PFSK-1 (cell line): ENCODE data around the gene PROZ. TPM values are rescaled to one million over a fixed set of nuclear protein-coding genes. Genes with fewer than 3 reads are reported as not detected.

ENCODE experiments used
- FOXP2 ChIP-seq: optimal IDR thresholded peaks from 2 replicates; pipeline ENCODE3; 2011; ENCODE audit warnings: borderline replicate concordance, control low read depth, inconsistent platforms; ENCODE audit not compliant: insufficient read depth; ENCODE audit errors: extremely low read length, extremely low read depth
- POLR2AphosphoS5 ChIP-seq: IDR thresholded peaks from 2 replicates; pipeline ENCODE4 v1.6.1; 2012; ENCODE audit warnings: low read depth, mild to moderate bottlenecking, control low read depth, low read length, moderate library complexity
- SIN3A ChIP-seq: IDR thresholded peaks from 2 replicates; pipeline ENCODE4 v1.6.1; 2012; ENCODE audit warnings: mild to moderate bottlenecking, low read length, moderate library complexity, borderline replicate concordance; ENCODE audit not compliant: insufficient read depth
- TAF1 ChIP-seq: IDR thresholded peaks from 2 replicates; pipeline ENCODE4 v1.6.1; 2012; ENCODE audit warnings: low read length, control low read depth, borderline replicate concordance; ENCODE audit not compliant: insufficient read depth
- polyA plus RNA-seq: library from polyadenylated mRNA; unstranded; fragments of >200 nt; gene quantifications from one replicate; pipeline ENCODE4 v1.2.1, GENCODE V29; 2012; ENCODE audit warnings: low read depth, missing spikeins; ENCODE audit not compliant: insufficient read length
- TF ChIP-seq, protein P1 (sequence below), 2 experiments: IDR thresholded peaks; 2 replicates each; pipeline versions ENCODE4 v1.6.1 to v1.8.0; 2011 to 2012; ENCODE audit warnings: low read depth in 2 of 2, low read length in 2 of 2, control low read depth in 1 of 2, inconsistent platforms in 1 of 2, mild to moderate bottlenecking in 1 of 2, moderate library complexity in 1 of 2; ENCODE audit not compliant: insufficient read depth in 1 of 2

PROZ gene, protein sequence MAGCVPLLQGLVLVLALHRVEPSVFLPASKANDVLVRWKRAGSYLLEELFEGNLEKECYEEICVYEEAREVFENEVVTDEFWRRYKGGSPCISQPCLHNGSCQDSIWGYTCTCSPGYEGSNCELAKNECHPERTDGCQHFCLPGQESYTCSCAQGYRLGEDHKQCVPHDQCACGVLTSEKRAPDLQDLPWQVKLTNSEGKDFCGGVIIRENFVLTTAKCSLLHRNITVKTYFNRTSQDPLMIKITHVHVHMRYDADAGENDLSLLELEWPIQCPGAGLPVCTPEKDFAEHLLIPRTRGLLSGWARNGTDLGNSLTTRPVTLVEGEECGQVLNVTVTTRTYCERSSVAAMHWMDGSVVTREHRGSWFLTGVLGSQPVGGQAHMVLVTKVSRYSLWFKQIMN
- 0.74 TPM for polyA plus RNA-seq

DNA sequence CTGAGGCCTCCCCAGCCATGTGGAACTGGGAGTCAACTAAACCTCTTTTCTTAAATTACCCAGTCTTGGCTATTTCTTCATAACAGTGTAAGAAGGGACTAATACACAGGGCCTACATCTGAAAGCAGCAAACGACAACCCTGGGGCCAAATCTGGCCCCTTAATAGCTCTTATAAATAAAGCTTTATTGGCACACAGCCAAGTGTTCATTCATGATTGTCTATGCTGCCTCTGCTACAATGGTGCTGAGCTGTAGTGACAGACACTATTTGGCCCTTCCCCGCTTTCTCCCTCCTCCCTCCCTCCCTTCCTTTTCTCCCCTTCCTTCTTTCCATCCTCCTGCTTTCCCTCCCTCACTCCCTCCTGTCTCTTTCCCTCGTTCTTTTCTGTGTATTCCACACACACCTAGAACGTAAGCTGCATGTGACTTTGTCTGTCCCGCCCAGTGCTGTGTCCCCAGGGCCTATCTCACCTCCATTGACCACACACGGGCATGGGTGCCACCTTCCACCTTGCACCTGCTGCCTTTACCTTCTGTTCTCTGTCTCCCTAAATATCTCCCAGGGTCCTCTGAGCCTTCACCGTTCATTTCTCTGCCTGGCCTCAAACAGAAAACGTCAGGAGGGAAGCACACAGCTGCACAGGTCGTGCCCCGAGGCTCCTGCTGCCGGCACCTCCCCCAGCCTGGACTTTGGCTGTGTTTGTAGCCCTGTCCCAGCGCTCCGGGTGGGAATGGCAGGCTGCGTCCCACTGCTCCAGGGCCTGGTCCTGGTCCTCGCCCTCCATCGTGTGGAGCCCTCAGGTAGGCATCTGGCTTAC lies at the start of gene PROZ:
Gene PROZ, plus strand, starts transcription at position 720 of the 819 bp plus-strand sequence. Its CDS starts 13 bp downstream, at position 733.
- TF ChIP-seq FOXP2: no peak
- TF ChIP-seq, protein P1, sequence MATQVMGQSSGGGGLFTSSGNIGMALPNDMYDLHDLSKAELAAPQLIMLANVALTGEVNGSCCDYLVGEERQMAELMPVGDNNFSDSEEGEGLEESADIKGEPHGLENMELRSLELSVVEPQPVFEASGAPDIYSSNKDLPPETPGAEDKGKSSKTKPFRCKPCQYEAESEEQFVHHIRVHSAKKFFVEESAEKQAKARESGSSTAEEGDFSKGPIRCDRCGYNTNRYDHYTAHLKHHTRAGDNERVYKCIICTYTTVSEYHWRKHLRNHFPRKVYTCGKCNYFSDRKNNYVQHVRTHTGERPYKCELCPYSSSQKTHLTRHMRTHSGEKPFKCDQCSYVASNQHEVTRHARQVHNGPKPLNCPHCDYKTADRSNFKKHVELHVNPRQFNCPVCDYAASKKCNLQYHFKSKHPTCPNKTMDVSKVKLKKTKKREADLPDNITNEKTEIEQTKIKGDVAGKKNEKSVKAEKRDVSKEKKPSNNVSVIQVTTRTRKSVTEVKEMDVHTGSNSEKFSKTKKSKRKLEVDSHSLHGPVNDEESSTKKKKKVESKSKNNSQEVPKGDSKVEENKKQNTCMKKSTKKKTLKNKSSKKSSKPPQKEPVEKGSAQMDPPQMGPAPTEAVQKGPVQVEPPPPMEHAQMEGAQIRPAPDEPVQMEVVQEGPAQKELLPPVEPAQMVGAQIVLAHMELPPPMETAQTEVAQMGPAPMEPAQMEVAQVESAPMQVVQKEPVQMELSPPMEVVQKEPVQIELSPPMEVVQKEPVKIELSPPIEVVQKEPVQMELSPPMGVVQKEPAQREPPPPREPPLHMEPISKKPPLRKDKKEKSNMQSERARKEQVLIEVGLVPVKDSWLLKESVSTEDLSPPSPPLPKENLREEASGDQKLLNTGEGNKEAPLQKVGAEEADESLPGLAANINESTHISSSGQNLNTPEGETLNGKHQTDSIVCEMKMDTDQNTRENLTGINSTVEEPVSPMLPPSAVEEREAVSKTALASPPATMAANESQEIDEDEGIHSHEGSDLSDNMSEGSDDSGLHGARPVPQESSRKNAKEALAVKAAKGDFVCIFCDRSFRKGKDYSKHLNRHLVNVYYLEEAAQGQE (IDR thresholded peaks at IDR 0.05; ENCODE audit: insufficient read depth in 1 of 2, low read depth in 2 of 2, low read length in 2 of 2): no peak
- no peak for TF ChIP-seq SIN3A
- TF ChIP-seq TAF1: no peak
- no peak for TF ChIP-seq POLR2AphosphoS5

DNA sequence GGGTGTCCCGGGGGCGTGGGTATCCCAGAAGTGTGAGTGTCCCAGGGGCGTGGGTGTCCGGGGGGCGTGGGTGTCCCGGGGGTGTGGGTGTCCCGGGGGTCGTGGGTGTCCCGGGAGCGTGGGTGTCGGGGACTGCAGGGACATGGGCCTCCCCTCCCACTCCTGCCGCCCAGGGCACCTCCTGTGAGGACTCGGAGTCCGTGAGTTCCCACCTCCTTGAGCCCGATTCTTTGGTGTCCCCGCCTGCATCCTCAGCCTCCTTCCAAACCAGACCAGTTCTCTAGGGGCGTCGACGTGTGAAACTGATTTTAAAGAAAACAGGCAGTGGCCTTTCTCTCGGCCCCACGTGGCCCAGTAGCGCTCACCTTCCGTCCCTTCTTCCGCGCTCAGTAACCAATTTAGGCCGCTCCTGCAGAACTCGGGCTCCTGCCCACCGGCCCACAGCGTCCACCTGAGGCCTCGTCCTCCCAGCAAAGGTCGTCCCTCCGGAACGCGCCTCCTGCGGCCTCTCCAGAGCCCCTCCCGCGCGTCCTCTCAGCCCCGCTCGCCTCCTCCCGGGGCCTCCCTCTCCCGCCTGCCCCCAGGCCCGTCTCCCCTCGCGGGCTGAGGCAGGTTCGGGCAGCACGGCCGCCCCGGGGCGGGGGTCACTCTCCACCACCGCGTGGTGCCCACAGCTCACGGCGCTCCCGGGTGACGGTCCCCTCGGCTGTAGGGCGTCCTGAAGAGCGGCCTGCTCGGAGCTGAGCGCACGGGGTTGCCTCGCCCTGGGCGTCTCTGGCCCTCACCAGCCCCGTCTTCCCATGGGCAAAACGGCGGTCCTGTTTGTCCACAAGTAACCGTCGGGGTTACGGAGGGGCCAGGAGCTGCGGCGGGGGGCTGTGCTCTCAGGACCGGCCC lies 49.0 kb upstream of the PROZ start:
- TF ChIP-seq FOXP2: no peak
- TF ChIP-seq, protein P1 (IDR thresholded peaks at IDR 0.05; ENCODE audit: insufficient read depth in 1 of 2, low read depth in 2 of 2, low read length in 2 of 2): no peak
- TF ChIP-seq POLR2AphosphoS5: no peak
- TF ChIP-seq TAF1: no peak
- TF ChIP-seq SIN3A: no peak

DNA sequence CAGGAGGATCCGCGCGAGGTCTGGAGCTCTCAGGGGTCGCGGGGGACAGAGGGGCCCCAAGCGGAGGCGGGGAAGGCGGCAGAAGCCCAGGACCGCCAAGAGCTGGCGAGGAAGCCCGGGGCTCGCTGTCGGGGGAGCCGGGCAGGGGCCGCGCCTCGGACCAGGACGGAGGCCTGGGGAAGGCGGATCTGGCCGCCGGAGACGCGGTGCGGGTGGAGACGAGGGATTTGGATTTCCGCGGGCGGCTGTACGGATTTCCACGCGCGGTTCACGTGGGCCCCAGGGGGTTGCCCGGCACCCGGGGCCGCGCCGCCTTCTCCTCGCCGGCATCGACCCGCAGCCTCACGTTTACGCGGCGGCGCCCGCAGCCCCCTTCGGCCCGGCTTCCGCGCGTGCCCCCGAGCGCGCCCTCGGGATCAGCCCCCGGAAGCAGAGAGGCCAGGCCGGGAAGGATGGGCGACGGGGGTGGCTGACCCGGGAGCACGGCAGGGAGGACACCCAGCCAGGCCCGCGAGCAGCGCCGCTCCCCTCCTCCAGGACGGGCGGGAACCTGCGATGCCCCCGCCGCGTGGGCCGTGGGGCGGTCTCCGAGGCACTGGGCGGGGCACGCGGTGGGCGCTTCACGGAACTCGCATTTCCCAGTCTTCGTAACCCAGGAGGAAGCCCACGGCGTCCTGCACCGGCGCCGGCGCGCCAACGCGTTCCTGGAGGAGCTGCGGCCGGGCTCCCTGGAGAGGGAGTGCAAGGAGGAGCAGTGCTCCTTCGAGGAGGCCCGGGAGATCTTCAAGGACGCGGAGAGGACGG lies 48.2 kb upstream of the PROZ start:
- no peak for TF ChIP-seq POLR2AphosphoS5
- no peak for TF ChIP-seq TAF1
- TF ChIP-seq FOXP2: no peak
- TF ChIP-seq SIN3A: no peak
- TF ChIP-seq, protein P1 (IDR thresholded peaks at IDR 0.05; ENCODE audit: insufficient read depth in 1 of 2, low read depth in 2 of 2, low read length in 2 of 2): no peak

GRCh38 chr13:113110852-113111315 lies 47.6 kb upstream of the PROZ start:
- TF ChIP-seq TAF1 (no peak), SIN3A (no peak), FOXP2 (no peak), POLR2AphosphoS5 (no peak)
- TF ChIP-seq, protein P1 (IDR thresholded peaks at IDR 0.05; ENCODE audit: insufficient read depth in 1 of 2, low read depth in 2 of 2, low read length in 2 of 2): no peak
